Ishikawa (cell line): Measurements from ENCODE around the gene DTNBP1.

ENCODE experiments used
- CEBPB ChIP-seq: IDR thresholded peaks from 2 replicates; pipeline ENCODE4 v1.6.1; 2012
- CREB1 ChIP-seq: IDR thresholded peaks from 2 replicates; pipeline ENCODE4 v1.6.1; 2012; ENCODE audit warnings: low read depth
- EGR1 ChIP-seq: IDR thresholded peaks from 2 replicates; pipeline ENCODE4 v1.6.1; 2012
- EP300 ChIP-seq: IDR thresholded peaks from 2 replicates; pipeline ENCODE4 v1.6.1; 2012; ENCODE audit warnings: borderline replicate concordance
- FOXM1 ChIP-seq: IDR thresholded peaks from 2 replicates; pipeline ENCODE4 v1.6.1; 2012; ENCODE audit warnings: low read depth, borderline replicate concordance
- NFIC ChIP-seq: IDR thresholded peaks from 2 replicates; pipeline ENCODE4 v1.6.1; 2012
- RAD21 ChIP-seq: IDR thresholded peaks from 2 replicates; pipeline ENCODE4 v1.6.1; 2012; ENCODE audit warnings: low read depth
- TAF1 ChIP-seq: IDR thresholded peaks from 2 replicates; pipeline ENCODE4 v1.6.1; 2012; ENCODE audit warnings: low read depth, mild to moderate bottlenecking
- TCF12 ChIP-seq: IDR thresholded peaks from 2 replicates; pipeline ENCODE4 v1.6.1; 2012; ENCODE audit warnings: low read depth
- TEAD4 ChIP-seq: IDR thresholded peaks from 2 replicates; pipeline ENCODE4 v1.6.1; 2012
- YY1 ChIP-seq: IDR thresholded peaks from 2 replicates; pipeline ENCODE4 v1.6.1; 2012; ENCODE audit warnings: low read depth
- ZBTB7A ChIP-seq: IDR thresholded peaks from 2 replicates; pipeline ENCODE4 v1.6.1; 2012; ENCODE audit warnings: low read depth
- TF ChIP-seq, protein P1 (sequence below): IDR thresholded peaks from 2 replicates; pipeline ENCODE4 v1.6.1; 2012
- TF ChIP-seq, protein P2 (sequence below): IDR thresholded peaks from 2 replicates; pipeline ENCODE4 v1.6.1; 2012; ENCODE audit warnings: low read depth, mild to moderate bottlenecking
- TF ChIP-seq, protein P3 (sequence below): IDR thresholded peaks from 2 replicates; pipeline ENCODE4 v1.6.1; 2012

DTNBP1 gene

DNA sequence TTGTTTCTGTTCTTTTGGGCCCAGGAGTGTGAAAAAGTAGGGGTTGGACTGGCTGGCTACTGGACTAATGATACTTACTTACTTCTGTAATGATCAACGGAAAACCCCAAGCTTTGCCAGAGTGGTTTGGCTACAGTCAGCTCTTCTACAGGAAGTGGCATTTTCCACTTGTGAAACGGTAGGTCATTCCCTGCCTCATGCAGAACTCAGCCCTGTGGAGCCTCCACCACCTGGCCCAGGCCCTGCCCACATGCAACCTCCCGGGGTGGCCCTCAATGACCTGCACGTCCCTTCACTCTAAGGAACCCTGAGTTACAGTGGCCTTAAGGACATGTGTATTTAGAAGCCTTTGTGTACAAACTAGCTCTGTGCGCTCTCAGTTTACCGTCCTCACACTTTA, 140.4 kb downstream of the DTNBP1 start:
- TF ChIP-seq TEAD4 (no peak), NFIC (no peak), RAD21 (no peak), TAF1 (no peak), EP300 (no peak)
- TF ChIP-seq, protein P1, sequence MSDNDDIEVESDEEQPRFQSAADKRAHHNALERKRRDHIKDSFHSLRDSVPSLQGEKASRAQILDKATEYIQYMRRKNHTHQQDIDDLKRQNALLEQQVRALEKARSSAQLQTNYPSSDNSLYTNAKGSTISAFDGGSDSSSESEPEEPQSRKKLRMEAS: no peak

DNA sequence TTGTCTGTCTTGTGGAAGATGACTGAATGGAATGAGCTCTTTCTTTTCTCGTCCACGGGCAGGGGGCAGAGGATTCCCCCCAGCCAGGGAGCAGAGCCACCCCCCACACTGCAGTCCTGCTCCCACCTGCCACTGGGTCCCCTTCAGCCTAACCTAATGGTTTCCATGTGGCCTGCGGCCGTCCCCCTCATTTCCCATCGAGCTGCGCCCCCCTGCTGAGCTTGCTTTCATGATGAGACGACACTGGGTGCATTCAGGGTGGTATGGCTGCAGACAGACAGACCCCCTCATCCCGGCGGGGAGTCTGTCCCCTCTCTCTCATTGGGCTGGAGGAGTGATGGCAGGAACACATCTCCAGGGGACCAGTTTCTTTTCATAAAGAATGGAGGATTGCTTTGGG, 140.8 kb downstream of the DTNBP1 start:
- no peak for TF ChIP-seq EP300
- TF ChIP-seq ZBTB7A: no peak
- TF ChIP-seq TAF1: no peak
- no peak for TF ChIP-seq EGR1
- no peak for TF ChIP-seq FOXM1
- no peak for TF ChIP-seq CREB1
- TF ChIP-seq TEAD4: no peak
- TF ChIP-seq YY1: no peak
- no peak for TF ChIP-seq RAD21
- no peak for TF ChIP-seq CEBPB
- TF ChIP-seq, protein P2, sequence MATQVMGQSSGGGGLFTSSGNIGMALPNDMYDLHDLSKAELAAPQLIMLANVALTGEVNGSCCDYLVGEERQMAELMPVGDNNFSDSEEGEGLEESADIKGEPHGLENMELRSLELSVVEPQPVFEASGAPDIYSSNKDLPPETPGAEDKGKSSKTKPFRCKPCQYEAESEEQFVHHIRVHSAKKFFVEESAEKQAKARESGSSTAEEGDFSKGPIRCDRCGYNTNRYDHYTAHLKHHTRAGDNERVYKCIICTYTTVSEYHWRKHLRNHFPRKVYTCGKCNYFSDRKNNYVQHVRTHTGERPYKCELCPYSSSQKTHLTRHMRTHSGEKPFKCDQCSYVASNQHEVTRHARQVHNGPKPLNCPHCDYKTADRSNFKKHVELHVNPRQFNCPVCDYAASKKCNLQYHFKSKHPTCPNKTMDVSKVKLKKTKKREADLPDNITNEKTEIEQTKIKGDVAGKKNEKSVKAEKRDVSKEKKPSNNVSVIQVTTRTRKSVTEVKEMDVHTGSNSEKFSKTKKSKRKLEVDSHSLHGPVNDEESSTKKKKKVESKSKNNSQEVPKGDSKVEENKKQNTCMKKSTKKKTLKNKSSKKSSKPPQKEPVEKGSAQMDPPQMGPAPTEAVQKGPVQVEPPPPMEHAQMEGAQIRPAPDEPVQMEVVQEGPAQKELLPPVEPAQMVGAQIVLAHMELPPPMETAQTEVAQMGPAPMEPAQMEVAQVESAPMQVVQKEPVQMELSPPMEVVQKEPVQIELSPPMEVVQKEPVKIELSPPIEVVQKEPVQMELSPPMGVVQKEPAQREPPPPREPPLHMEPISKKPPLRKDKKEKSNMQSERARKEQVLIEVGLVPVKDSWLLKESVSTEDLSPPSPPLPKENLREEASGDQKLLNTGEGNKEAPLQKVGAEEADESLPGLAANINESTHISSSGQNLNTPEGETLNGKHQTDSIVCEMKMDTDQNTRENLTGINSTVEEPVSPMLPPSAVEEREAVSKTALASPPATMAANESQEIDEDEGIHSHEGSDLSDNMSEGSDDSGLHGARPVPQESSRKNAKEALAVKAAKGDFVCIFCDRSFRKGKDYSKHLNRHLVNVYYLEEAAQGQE: no peak
- TF ChIP-seq, protein P3, sequence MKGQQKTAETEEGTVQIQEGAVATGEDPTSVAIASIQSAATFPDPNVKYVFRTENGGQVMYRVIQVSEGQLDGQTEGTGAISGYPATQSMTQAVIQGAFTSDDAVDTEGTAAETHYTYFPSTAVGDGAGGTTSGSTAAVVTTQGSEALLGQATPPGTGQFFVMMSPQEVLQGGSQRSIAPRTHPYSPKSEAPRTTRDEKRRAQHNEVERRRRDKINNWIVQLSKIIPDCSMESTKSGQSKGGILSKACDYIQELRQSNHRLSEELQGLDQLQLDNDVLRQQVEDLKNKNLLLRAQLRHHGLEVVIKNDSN: no peak
- TF ChIP-seq NFIC: no peak
- TF ChIP-seq, protein P1: no peak
- no peak for TF ChIP-seq TCF12

DNA sequence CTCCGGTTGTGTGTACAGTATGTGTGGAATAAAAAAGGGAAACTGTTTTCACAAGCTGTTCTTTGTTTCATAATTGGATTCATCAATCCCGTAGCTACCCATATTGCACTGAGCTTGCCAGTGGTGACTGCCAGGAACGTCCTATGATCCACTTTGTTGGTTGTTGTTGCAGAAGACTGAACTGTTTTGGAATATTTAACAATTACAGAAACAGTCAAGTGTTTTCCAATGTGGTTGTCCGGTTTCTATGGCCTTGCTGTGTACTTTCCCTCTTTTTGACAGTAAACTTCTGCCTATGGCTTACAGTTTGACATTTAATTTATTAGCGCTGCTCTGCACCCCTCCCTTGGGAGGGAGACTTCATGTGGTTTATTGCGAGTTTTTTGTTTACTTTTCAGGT, 141.2 kb downstream of the DTNBP1 start:
- TF ChIP-seq, protein P3: no peak
- TF ChIP-seq NFIC (no peak), FOXM1 (no peak), YY1 (no peak), RAD21 (no peak), CREB1 (no peak)
- TF ChIP-seq, protein P1: no peak
- TF ChIP-seq, protein P2: no peak

DNA sequence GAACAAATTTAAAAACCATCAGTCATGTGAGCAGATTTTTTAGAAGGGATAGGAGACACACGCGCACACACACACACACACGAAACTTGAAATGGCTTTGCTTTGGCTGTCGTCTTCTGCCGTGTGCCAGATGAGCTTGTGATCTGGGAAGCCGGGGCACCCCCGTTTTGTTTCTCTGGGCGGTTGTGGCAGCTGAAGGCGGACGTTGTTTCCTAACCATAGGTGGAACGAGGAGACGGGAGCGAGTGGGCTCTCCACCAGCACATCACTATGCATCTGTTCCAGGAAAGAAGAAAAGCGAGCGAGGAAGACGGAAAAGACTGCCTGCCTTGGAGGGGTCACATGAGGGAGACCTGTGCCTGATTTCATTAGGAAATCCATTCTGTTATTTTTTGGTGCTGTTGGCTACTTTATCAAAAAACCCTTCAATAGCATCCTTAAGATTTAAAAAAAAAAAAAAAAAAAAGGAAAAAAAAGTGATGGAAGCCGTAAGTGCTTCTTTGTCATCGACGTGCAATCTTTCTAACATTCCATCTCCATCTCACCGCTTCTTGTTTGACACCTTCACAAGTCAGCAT, 142.1 kb downstream of the DTNBP1 start:
- TF ChIP-seq CEBPB (no peak), CREB1 (no peak)
- TF ChIP-seq, protein P3: no peak

DNA sequence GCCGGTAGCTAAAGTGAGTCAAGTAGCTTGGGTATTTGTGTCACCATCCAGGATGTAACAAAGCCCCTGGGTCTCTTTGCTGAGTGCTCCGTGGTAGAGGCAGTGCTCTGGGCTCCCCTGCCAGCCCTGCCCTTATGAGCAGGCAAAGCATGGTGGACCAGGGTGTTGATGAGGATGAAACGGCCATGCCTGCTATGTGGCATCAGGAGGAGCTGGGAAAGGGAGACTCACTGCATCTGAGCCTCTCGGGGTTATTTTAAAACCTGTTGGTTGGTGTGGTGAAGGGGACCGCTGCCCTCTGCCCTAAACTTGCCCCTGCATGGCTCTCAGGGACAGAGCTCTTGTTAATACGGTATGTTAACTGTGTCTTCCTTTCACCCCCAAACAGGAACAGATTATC, 143.1 kb downstream of the DTNBP1 start:
- TF ChIP-seq, protein P3: no peak
- TF ChIP-seq TEAD4 (no peak), RAD21 (no peak), CREB1 (no peak), CEBPB (no peak)

DNA sequence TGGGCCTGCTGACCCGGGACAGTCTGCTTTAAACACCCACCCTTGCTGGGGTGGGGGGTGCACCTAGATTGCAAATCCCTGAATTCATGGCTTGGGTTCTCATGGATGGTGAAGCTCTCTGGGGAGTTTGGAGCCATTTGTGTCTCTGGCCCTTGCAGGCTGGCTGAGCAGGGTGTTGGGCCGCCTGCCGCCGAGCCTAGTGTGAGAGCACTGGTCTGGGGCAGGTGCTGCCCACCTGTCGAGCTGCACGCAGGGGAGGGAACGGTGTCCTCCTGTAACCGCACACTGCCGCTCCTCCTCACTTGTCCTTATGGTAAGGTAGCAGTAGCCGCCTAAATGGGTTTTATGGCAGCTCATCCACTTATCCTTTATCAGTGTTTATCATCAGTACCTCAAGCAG, 143.9 kb downstream of the DTNBP1 start:
- TF ChIP-seq TAF1: no peak
- TF ChIP-seq, protein P3: no peak
